UCSD-AML1 (cell line): ENCODE data around the gene INPP4A.
A peak's percentile ranks its signal among the peaks of the same experiment; 100 is the strongest.

Experiments
- DNase-seq: peaks from one replicate; lab custom pipeline; 2025; ENCODE audit not compliant: unreplicated experiment; lab: John Stamatoyannopoulos, UW

The INPP4A gene

GRCh38 chr2:98558852-98559530 lies 114.3 kb downstream of the INPP4A start:
- DNase-seq: no peak

GRCh38 chr2:98559581-98559980 lies 114.9 kb downstream of the INPP4A start:
- DNase-seq: no peak

- DNase-seq: no peak
Measured at GRCh38 chr2:98560256-98560771, 115.7 kb downstream of the INPP4A start.

GRCh38 chr2:98561018-98561417 lies 116.4 kb downstream of the INPP4A start:
- DNase-seq: no peak

- no peak for DNase-seq
Measured at GRCh38 chr2:98561902-98562695, 117.4 kb downstream of the INPP4A start.

GRCh38 chr2:98563394-98563793 lies 118.7 kb downstream of the INPP4A start:
- no peak for DNase-seq

- no peak for DNase-seq
Measured at GRCh38 chr2:98564541-98565132, 120.0 kb downstream of the INPP4A start.

GRCh38 chr2:98565286-98565860 lies 120.7 kb downstream of the INPP4A start:
- no peak for DNase-seq

GRCh38 chr2:98565941-98566340 lies 121.3 kb downstream of the INPP4A start:
- no peak for DNase-seq

GRCh38 chr2:98568161-98568956 lies 123.7 kb downstream of the INPP4A start:
- no peak for DNase-seq

- peak; percentile 60 for DNase-seq
Measured at GRCh38 chr2:98569197-98569793, 124.6 kb downstream of the INPP4A start.

GRCh38 chr2:98569915-98570314 lies 125.3 kb downstream of the INPP4A start:
- no peak for DNase-seq

- no peak for DNase-seq
Measured at GRCh38 chr2:98570356-98570755, 125.7 kb downstream of the INPP4A start.

GRCh38 chr2:98571121-98571701 lies 126.6 kb downstream of the INPP4A start:
- DNase-seq: no peak

GRCh38 chr2:98571796-98572195 lies 127.1 kb downstream of the INPP4A start:
- no peak for DNase-seq

GRCh38 chr2:98572211-98572610 lies 127.6 kb downstream of the INPP4A start:
- DNase-seq: no peak

GRCh38 chr2:98572676-98573075 lies 128.0 kb downstream of the INPP4A start:
- no peak for DNase-seq

- DNase-seq: no peak
Measured at GRCh38 chr2:98573426-98573825, 128.8 kb downstream of the INPP4A start.

- DNase-seq: no peak
Measured at GRCh38 chr2:98576666-98577312, 132.1 kb downstream of the INPP4A start.
